Measurements from ENCODE around the gene BRINP3. TPM values are rescaled to one million over a fixed set of nuclear protein-coding genes. Genes with fewer than 3 reads are reported as not detected.

Gene BRINP3
- total and polyA plus RNA-seq, 11 donors, result 0.15 to 2.7 (median 0.41) TPM; not detected in 3

DNA sequence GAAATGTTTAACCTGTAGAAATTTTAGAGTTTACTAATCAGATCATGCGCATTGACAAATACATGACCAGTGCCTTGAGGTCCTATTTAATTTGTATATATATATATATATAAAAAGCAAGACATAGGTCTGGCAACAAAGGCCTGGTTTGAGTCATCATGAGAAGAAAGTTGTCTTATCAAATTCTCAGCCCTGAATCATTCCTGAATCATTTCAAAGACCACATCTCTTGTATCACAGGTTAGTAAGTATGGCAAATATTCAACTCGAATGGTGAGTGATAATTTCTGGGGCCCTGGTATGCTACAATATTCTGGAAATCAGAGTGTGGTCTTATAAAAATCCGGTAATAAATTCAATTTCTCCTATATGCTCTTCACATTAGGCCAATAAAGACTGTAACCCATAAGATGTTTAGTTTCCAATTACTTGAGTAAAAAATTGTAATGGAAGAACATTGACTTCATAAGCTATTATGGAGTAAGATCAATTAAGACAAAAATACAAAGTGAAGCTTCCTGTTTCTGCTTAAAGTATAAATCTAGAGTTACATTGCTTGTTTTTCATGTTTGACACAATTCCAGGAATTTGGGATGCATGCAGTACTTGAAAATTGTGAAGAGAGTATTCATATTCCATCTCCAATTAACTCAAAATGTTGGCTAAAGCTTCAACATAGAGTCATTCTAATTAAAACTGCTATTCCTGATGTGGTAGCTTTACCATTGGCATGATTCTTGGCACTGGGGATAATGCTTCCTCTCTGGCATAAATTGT is 309.4 kb downstream of the BRINP3 start:
- DNase-seq (no peak), ATAC-seq (no peak)
- no peaks in the 10 kb centered on the region for H3K27me3 ChIP-seq
- no peak overlapping the region for H3K4me3 ChIP-seq
- intact Hi-C loops (cut with DNase I), result no loop called here
- no peaks in the 10 kb centered on the region for H3K9me3 ChIP-seq
- 79 to 85% (median 81%) methylated on average over 3 of the region's 3 CpGs for WGBS, 4 donors
- TF ChIP-seq POLR2A (IDR thresholded peaks at IDR 0.05), result no peak
- TF ChIP-seq, protein P1, sequence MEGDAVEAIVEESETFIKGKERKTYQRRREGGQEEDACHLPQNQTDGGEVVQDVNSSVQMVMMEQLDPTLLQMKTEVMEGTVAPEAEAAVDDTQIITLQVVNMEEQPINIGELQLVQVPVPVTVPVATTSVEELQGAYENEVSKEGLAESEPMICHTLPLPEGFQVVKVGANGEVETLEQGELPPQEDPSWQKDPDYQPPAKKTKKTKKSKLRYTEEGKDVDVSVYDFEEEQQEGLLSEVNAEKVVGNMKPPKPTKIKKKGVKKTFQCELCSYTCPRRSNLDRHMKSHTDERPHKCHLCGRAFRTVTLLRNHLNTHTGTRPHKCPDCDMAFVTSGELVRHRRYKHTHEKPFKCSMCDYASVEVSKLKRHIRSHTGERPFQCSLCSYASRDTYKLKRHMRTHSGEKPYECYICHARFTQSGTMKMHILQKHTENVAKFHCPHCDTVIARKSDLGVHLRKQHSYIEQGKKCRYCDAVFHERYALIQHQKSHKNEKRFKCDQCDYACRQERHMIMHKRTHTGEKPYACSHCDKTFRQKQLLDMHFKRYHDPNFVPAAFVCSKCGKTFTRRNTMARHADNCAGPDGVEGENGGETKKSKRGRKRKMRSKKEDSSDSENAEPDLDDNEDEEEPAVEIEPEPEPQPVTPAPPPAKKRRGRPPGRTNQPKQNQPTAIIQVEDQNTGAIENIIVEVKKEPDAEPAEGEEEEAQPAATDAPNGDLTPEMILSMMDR (IDR thresholded peaks at IDR 0.05), result no peak
- no peaks in the 10 kb centered on the region for H3K36me3 ChIP-seq
- H3K27ac ChIP-seq, result no peak overlapping the region
- no peaks in the 10 kb centered on the region for H3K4me1 ChIP-seq

DNA sequence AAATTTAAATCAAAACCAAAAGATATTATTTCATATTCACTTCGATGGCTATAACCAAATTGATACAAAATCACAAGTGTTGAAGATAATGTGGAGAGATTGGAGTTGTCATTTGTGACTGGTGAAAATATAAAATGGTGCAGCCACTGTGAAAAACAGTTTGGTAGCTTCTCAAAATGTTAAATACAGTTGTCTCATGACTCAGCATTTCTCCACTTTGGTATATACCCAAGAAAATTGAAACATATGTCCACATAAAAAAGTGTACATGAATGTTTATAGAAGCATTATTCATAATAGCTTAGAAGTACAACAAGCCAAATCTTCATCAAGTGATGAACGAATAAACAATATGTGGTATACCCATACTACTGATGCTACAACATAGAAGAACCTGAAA is 318.5 kb downstream of the BRINP3 start:
- 65 to 76% (median 68%) methylated on average over 2 of the region's 2 CpGs for WGBS, 4 donors
- DNase-seq, result no peak
- intact Hi-C loops (cut with DNase I), result no loop called here
- H3K27ac ChIP-seq, result no peak overlapping the region
- no peaks in the 10 kb centered on the region for H3K36me3 ChIP-seq
- ATAC-seq, result no peak
- H3K4me1 ChIP-seq, result no peaks in the 10 kb centered on the region
- peaks cover 0 to 4% (median 0%) of the 10 kb centered on the region in 12 donors for H3K9me3 ChIP-seq
- H3K27me3 ChIP-seq, result no peaks in the 10 kb centered on the region
- H3K4me3 ChIP-seq, result no peak overlapping the region
- TF ChIP-seq, protein P1 (IDR thresholded peaks at IDR 0.05), result no peak
- no peak for TF ChIP-seq POLR2A (IDR thresholded peaks at IDR 0.05)

DNA sequence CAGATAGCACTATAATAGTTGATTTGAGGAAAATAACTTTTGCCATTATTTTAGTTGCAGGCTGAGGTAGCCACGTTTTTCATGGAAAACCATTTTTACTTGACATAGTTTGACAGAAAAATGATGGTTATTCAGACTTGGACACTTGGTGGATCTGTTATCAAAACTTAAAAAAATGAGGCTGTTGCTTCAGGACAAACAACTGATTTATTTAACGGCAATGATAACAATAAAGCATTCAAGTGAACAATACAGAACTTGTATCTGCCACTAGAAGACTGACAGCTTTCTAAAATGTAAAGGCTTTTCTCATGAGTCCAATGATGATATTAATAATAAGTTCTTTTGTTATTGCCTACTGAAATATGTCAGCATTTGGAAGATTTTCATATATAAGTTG is 322.9 kb downstream of the BRINP3 start:
- no peak for ATAC-seq
- intact Hi-C loops (cut with DNase I), result no loop called here
- no peak for TF ChIP-seq POLR2A (IDR thresholded peaks at IDR 0.05)
- TF ChIP-seq, protein P1 (IDR thresholded peaks at IDR 0.05), result no peak

GRCh38 chr1:190147616-190148015 is 330.0 kb downstream of the BRINP3 start:
- intact Hi-C loops (cut with DNase I), result no loop called here
- no peak for TF ChIP-seq POLR2A (IDR thresholded peaks at IDR 0.05)
- TF ChIP-seq, protein P1 (IDR thresholded peaks at IDR 0.05), result no peak
- 59 to 73% (median 71%) methylated on average over 2 of the region's 2 CpGs for WGBS, 4 donors
- DNase-seq, result no peak
- H3K36me3 ChIP-seq, result no peaks in the 10 kb centered on the region
- no peaks in the 10 kb centered on the region for H3K4me1 ChIP-seq
- no peaks in the 10 kb centered on the region for H3K27me3 ChIP-seq
- H3K4me3 ChIP-seq, result no peak overlapping the region
- H3K27ac ChIP-seq, result no peak overlapping the region
- H3K9me3 ChIP-seq, result no peaks in the 10 kb centered on the region
- ATAC-seq, result no peak

More for the DNA sequence above, 322.9 kb downstream of the BRINP3 start:
- Histone ChIP-seq H3K4me3 (no peak overlapping the region), H3K27me3 (no peaks in the 10 kb centered on the region), H3K9me3 (peaks cover 0 to 4% (median 0%) of the 10 kb centered on the region in 12 donors), H3K36me3 (no peaks in the 10 kb centered on the region), H3K27ac (no peak overlapping the region), H3K4me1 (no peaks in the 10 kb centered on the region)
- 50 to 66% (median 55%) methylated on average over 2 of the region's 2 CpGs for WGBS, 4 donors
- DNase-seq, result no peak
